HG03354 (cell line): ENCODE measurements around the gene GOSR2.

Experiments
- ATAC-seq: cut with Tn5 transposase; IDR thresholded peaks from one replicate; pipeline ENCODE4 v1.9.1; 2021; ENCODE audit warnings: mild to moderate bottlenecking; ENCODE audit not compliant: unreplicated experiment, poor library complexity, severe bottlenecking

The GOSR2 gene

DNA sequence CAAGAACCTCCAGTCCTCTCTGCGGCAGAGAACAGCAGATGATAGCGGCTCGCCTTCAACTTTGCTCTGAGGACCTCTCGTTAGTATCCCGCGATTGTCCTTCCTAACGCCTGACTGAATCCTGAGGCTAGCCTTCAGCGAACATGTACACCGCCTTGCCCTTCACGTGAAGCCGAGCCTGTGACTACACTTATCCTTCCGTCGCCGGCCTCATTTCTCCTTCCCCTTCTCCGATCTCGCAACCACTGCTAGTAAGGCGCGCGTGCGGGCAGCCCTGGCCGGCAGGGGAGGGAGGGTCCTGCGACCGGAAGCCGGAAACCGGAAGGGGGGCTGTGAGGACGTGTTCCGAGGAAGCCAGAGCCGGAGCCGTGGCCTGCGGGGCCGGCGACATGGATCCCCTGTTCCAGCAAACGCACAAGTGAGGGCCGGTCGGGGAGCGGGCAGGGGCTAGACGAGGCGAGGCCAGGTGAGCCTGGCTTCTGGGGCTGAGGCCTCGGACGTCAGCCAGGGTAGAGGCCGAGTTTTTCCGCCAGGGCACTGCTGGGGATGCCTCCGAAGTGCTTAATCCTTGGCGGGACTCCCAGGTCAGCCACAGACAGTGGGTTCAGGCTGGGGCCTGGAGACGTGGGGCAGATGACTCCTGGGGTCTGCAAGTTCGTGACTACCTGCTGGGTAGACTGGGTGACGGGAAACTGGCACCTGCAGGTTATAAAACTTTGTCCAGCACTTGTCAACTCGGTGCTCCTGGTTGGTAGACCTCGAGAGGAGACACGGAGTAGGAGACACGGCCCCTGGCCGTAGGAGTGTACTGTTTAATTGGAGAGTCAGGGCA is at the start of gene GOSR2:
TSS of gene GOSR2 (plus strand) at position 357 of the 832 bp plus-strand sequence. CDS start at position 390, 33 bp downstream.
- peak; percentile 93 for ATAC-seq

DNA sequence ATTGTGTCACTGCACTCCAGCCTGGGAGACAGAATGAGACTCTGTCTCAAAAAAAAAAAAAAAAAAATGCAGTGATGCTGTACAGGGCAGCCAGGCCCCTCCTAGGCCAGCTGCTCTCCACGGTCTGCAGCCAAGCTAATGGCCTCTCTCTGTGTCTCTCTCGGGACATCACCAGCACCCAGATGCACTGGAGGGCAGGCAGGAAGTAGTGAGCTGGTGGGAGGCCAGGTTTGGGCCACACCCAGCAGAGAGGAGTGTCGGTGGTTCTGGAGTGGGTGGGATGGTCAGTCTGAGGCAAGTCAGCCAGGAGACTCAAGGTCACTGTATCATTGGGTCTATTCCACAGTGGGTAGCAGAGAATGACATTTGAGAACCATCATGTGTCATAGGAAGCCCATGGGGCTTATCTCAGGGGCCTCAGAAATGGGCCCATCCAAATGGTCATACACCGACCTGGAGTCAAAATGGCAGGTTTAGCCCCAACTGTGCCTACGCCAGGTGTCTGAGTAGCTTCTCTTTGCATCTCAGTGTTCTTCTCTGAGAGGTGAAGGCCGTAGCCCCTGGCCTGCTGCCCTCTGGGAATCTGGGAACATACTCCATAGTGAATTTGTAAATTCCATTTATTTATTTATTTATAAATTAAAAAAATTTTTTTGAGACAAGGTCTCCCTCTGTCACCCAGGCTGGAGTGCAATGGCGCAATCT is 48.9 kb upstream of the GOSR2 start:
- no peak for ATAC-seq

DNA sequence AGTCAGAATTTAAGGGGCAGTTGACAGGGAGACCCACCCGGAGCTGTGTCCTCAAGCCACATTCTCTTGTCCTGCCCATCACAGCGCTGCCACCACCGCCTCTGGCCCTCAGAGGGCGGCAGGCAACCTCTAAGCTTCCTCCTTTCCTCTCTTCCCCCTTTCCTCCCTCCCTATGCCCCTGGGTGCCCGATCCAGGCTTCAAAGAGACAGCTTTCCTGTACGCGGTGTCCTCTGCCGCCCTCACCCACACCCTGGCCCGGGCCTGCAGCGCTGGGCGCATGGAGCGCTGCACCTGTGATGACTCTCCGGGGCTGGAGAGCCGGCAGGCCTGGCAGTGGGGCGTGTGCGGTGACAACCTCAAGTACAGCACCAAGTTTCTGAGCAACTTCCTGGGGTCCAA is 48.1 kb upstream of the GOSR2 start:
- no peak for ATAC-seq

DNA sequence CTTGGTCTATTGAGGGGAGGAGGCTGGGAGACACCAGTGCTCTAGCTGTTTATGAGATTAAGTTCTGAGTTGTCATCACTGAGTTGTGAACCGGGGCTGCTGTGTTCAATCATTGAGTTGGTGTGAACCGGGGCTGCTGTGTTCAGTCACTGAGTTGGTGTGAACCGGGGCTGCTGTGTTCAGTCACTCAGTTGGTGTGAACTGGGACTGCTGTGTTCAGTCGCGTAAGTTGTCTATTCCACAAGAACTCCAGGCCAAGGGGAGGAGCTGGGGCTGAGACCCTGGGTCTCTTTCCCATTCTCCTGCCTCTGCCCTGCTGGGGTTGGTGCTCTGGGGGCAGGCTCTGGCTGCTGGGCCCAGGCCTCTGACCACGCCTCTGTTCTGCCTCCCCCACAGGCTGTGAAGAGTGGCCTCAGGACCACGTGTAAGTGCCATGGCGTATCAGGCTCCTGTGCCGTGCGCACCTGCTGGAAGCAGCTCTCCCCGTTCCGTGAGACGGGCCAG is 47.1 kb upstream of the GOSR2 start:
- ATAC-seq: no peak

DNA sequence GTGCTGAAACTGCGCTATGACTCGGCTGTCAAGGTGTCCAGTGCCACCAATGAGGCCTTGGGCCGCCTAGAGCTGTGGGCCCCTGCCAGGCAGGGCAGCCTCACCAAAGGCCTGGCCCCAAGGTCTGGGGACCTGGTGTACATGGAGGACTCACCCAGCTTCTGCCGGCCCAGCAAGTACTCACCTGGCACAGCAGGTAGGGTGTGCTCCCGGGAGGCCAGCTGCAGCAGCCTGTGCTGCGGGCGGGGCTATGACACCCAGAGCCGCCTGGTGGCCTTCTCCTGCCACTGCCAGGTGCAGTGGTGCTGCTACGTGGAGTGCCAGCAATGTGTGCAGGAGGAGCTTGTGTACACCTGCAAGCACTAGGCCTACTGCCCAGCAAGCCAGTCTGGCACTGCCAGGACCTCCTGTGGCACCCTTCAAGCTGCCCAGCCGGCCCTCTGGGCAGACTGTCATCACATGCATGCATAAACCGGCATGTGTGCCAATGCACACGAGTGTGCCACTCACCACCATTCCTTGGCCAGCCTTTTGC is 46.5 kb upstream of the GOSR2 start:
- no peak for ATAC-seq

DNA sequence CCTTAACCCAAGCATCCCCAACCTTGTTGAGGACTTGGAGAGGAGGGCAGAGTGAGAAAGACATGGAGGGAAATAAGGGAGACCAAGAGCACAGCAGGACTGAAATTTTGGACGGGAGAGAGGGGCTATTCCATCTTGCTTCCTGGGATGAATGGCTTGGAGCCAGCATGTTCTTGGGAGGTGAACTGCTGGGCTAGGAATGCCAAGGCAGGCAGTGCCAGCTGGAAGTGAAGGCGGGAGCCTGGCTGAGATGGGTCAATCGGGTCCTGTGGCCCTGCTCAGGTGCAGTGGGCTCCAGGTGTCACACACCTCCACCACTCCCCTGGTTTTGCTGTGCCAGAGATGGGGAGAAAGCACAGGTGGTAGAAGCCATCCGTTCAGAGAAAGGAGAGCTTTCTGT is 46.0 kb upstream of the GOSR2 start:
- no peak for ATAC-seq

DNA sequence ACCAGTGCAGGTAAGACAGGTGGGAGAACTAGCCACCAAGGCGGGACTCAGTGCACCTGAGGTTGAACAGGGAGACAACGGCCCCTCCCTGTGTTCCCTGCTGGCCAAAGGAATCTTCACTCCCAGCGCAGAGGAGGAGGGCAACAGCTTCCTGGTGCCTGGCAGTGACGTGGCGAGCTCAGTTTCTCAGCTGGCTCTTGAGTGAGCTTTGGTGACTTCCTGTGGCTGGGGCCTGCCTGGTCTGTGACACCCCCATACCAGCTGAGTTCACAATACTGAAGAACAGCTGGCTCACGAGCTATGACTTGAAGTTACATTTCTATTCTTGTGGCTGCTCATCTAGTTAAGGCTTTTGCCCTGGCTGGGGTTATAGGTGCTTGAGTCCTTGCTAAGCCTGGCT is 45.5 kb upstream of the GOSR2 start:
- no peak for ATAC-seq

DNA sequence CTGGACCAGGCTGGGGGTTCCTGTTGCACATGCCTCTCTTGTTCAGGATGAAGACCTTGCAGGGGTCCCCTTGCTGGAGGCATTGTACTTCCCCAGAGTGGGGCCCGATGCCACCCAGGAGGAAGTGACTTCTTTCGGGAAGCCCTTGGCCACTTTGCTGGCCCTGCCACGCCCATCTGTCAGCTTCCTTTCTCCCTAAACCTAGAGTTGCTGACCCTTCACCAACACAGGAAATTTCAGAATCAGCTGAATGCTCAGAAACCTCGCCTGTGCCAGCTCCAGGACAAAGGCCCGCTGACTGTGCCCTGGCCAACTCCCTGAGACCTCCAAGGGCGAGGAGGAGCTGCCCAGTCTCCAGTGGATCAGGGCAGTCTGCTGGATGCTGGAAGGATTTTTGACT is 44.9 kb upstream of the GOSR2 start:
- ATAC-seq: no peak

DNA sequence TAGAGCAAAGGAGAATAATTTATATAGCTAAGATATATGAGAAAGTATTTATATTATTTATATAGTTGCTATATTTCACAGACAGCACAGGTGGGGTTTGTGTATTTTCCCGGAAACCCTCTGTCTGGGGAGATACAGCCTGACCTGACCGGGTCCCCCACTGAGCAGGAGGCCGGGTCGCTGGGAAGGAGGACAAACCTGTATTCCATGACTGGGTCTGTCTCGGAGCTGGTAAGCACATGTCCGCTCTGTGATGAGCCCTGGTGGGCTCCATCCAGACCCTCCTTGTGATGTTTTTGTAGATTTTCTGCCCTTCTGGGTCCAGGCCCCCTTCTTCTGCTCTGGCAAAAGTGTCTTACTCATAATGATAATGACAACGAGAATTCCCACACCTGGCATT is 43.9 kb upstream of the GOSR2 start:
- ATAC-seq: no peak

DNA sequence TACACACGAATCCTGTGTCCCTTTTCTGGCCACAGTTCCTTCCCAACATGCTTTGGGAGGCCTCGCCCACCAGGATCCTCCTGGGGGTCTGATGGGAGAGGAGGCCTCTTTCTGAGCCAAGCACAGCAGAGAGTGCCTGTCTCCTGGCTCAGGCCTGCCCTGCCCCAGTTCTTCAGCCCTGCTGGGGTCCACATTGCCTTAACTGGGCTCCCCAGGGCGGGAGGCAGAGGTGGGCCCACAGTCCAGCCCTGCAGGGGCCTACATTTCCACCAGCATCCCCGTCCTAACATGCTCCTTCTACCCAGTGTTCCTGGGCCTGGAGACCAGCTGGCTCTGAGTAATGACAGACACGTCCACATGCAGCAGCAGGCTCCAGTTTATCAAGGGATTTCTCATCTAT is 41.9 kb upstream of the GOSR2 start:
- ATAC-seq: no peak

DNA sequence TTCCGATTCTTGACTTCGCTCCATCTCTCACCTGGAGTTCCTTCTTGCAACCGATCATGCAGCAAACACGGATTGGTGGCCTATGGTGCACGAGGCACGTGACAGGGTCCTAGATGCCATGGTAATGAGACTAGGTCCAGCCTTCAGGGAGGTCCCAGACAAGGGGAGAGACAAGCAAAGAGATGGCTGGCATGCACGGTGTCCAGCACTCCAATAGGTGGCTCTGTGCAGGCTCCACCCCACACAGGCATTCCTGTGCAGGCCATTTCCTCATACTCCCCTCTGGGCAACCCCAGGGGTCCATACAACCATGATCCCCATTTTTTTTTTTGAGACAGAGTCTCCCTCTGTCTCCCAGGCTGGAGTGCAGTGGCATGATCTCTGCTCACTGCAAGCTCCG is 40.3 kb upstream of the GOSR2 start:
- no peak for ATAC-seq

DNA sequence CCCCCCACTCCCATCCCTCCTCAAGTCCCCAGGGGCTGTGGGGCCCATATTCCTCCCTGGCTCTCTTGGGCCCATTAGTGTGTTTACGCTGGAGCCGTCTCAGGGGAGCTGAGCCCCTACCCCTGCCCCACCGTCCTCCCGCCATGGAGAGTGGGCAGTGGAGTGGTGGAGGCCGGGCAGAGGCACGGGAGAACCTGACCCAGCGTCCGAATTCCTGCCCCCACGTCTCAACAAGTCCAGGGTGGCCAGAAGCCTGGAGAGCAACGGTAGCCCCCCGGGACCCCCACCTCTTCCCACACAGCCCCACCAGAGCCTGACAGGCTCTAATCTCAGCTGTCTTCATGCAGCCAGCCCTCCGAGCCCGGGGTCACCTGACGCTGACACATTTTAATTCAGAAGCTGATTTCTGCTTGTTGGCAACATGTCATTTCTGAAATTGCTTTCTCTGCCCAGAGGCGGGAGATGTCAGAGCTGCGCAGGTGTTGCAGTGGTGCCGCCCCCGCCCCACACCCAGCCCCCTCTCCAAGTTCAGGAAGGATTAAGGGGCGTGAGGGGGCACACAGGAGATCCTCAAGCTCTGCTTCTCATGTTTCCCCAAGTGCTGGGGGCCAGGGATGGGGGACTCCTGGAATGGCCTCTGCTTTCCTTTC is 39.0 kb upstream of the GOSR2 start:
- no peak for ATAC-seq

DNA sequence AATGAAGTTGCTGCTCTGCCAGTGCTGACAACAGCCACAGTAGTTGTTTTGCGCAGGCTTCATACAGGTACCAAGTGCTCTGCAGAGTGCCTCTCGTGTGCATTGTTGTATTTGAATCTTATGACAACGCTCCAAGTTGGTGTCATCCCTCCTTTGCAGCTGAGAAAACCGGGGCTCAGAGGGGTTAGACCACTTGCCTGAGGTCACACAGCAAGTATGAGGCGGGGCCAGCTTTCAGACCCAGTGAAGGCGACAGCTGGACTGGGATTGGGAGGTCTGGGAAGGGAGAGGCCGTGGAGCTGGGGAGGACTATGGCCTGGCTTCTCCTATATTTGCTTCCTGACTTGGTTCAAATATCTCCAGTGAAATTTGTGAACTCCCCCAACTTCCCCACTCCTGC is 38.4 kb upstream of the GOSR2 start:
- ATAC-seq: no peak

DNA sequence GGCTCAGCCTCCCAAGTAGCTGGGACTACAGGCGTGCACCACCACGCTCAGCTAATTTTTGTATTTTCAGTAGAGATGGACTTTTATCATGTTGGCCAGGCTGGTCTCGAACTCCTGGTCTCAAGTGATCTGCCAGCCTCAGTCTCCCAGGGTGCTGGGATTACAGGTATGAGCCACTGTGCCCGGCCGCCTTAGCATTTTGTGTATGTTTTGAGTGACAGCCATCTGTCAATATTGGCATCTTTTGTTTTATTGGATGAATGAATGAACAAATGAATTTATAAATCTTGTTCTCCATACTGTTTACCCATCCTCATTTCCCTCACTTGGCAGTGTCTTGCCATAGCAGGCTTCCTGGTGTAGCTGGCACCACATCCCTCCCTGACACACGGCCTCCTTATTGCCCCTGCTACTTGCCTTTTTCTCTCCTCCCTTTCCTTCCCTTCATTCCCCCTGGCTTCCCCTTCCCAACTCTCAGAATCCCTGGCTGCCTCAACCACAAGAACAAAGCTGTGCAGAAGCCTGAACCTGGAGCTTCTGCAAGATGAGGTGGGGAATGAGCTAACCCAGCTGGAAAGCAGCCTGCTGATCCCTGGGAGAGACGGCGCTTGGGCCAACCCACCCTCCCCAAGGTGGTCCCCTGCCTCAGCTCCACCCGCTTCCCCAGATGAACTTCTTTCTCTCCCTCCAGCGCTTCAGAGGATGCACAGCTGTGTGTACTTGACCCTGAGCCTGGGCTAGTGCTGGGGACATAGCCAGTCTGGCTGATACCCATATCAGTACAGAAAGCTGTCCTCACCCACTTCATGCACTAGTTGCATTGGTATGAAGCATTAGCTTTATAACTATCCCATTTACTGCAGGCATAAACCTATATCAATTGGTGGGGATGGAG is 37.3 kb upstream of the GOSR2 start:
- no peak for ATAC-seq

DNA sequence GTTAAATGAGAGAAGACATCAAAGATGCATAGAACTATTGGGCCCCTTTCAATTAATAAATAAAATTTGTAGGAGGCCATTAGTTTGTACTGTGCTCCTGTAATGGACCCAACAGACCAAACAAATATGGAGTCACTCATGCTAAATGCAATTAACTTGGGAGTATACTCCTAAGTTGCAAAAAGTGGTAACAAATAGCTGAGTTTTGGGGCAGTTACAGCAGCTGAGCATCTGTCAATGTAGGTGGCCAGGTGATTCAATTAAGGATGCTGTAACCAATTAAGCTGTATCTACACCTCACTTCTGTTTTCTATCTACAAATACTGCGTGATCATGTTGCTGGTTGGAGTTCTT is 36.7 kb upstream of the GOSR2 start:
- no peak for ATAC-seq

DNA sequence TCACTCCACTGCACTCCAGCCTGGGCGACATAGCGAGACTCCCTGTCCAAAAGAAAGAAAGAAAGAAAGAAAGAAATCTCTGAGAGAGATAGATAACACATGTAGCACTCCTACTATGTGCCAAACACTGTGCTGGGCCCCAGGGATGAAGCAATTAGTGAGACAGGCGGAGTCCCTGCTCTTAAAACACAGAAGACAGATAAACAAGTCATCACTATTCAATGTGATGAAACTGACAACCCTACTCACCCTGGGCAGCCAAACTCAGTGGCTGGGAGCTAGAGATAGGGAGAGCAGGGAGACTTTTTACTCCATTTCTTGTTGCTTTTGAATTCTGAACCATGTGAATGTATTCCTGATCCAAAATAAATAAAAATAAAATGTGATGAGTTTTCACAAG is 35.2 kb upstream of the GOSR2 start:
- ATAC-seq: no peak

DNA sequence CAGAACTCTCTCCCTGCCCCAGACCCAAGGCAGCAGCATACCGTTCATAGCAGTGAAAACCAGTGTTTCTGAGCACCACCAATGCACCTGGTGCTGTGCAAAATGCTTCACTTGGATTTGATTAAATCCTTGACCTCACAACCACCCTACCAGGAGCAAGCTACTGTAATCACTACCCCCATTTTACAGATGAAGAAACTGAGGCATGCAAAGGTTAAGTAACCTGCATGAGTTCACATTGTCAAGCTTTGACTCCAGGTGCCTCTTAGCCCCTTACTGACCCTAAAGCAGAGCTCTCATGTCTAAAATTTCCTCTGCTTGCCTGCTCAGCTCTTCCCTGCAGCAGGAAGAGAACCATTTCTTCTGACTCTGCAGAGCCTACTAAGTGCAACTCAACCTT is 34.2 kb upstream of the GOSR2 start:
- ATAC-seq: no peak

DNA sequence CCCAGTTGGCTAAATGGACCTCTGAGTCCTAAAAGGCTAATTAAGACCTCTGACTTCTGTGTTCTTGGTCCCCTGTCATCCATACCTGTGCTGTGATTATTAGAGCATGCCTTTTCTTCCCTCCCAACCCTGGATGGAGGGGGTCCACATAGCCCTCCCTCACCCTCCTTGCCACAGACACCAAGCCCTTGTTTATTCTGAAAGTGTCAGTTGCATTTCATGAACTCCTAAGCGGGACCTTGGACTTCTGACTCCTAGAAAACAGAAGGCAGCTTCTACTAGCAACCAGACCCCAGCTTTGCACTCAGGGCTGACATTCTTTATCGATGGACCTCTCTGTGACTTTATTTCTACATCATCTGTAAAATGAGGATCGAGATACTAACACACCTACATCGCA is 33.4 kb upstream of the GOSR2 start:
- ATAC-seq: no peak

DNA sequence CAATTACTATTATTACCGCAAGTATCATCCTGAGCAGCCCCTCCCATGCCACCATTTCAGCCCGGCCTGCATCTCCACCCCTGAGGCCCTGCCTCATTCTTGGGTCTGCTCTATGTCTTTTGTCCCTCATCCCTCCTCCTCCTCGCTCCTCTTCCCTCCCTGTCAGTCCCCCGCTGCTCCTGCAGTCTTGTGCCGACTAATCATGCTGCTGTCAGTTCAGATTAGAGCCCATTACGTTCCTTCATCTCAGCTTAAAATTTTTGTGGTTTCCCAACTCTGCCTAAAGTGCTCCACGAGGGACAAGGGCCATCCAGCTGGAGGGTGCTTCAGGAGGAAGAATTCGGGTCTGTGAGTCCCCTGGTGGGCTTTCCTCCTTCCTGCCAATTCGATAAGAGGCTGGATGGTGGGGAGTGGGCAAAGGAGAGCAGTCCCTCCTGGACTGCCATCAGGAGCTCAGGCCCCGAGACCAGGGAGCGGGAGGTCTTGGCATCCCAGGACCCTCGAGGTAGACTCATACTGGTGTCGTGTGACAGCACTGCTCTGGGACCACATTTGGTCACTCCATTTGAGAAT is 32.9 kb upstream of the GOSR2 start:
- no peak for ATAC-seq
